NOMO-1 treated with dmso at 0.1 percent for 144 hours (cell line): ENCODE data around the gene GRIK2.
"Not testable (repeated sequence)": the region's sequence is repeated elsewhere in the genome, so short reads cannot be mapped to it uniquely, and the experiment has no call there.

Source experiments
- DNase-seq: peaks from one replicate; lab custom pipeline; 2025; ENCODE audit not compliant: unreplicated experiment; lab: John Stamatoyannopoulos, UW

The GRIK2 gene

DNA sequence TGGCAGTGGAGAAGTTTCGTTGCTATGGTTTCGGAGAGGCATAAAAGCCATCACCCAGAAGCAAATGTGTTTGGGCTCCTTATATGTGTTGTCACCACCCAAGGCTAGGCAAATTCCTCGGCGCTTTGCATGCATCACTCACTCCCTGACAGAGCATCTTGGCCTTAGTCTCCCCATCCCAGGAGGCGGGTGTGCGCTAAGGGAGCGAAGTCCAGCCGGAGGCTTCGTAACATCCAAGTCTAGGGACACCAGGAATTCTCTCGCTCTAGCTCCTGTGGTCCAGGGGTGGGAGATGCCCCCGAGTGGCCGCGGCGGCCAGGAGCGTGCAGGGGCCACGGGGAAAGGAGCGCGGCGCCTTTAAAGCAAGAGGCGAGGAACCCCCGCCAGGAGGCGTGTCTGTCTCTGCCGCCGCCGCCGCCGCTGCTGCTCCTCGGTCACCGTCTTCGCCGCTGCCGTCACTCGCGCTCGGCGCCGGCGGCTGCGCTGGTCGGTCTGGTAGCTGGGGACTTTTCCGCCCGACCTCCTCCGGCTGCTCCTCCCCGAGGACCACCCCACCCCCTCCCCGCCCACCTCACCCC is at the start of gene GRIK2:
GRIK2 (plus strand) TSS at position 458 of the 578 bp plus-strand sequence.
- no peak for DNase-seq

DNA sequence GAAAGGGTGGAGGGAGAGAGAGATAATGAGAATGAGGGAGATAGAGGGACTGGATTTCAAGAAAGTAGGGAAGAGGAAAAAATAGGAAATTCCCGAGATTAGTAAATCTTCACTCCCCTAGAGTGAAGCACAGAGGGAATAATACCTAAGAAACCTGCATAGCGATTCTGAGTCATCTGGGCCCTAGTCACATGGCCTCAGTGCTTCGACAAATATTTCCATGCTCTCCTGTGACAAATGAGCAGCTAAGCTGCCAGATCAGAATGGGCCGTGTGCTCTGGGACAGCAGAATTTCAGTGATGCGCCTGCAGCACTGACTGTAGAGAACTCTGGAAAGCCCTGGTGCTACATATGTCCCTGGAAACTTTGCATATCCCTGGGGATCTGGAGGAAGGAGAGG is 48.6 kb upstream of the GRIK2 start:
- no peak for DNase-seq

DNA sequence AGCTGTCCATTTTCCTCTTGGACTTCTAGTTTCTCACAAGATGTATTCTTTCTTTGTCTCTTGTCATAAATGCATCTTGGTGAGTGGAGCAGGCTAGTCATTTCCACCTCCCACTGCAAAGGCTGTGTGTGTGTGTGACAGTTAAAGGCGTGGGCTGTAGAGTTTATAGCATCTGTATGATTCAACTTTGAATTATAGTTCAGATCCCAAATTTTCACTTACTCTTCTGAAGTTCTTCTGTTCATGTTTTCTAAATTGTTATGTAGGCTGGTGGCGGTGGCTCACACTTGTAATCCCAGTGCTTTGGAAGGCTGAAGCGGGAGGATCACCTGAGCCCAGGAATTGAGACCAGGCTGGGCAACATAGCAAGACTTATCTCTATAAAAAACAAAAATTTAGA is 44.7 kb upstream of the GRIK2 start:
- no peak for DNase-seq

DNA sequence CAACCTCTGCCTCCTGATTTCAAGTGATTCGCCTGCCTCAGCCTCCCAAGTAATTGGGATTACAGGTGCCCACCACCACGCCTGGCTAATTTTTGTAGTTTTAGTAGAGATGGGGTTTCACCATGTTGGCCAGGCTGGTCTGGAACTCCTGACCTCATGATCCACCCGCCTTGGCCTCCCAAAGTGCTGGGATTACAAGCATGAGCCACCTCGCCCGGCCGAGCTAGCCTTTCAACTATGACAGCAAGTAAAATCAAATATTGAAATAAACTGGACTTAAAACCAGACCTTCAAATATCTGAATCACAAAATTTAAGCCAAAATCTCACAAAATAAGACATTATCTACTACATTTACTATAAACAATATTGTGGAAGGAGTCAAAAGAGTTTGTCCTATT is 42.9 kb upstream of the GRIK2 start:
- DNase-seq: not testable (repeated sequence)

DNA sequence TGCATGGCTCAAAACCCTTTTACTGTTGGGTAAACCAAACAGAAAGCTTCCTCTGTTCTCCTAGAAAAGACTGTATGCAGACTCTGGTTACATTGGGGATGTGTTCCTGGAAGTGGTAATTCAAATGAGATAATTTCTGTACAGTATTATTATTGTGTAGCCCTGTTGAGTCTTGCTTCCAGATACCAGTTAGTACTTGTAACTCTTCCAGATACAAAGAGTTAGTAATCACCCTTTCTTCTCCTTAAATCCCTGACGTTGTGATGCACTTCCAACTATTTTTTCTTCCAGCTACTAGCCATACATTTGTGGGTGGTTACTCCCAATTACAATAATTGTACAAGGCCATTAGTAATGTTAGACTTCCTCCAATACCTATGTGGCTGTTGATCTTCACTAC is 42.3 kb upstream of the GRIK2 start:
- no peak for DNase-seq

DNA sequence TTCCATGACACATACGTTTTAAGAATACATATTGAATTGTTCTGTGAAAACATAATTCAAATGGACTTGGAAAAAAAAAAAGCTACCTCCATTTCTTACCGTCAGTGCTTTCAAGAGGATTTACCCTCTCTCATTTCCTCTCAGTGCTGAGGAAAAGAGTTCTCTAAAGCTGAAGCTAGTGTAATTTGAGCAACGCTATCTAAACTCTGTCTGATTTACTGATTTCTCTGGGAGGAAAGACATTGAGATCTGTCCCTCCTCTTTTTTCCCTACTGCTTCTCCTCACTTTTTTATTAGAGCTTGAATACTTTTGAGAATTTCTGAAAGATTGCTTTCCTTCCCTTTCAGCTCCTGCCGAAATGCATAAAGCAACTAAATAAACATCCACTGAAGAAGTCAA is 41.2 kb upstream of the GRIK2 start:
- no peak for DNase-seq

DNA sequence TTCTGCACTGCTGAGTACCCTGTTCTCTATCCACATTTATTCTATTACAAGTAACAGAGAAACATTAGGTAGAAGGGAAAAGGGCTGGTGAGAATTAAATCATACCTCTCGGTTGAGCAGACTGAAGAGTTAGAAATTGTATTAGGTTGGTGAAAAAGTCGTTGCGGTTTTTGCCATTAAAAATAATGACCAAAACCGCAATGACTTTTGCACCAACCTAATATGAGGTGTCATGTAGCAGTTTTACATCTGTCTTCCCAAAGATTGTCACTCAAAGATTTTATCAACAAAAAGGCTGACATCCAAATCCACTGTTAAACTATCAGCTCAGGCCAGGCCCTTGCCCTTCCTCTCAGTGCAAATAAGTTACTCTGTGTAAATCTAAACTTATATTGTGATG is 28.3 kb upstream of the GRIK2 start:
- no peak for DNase-seq

DNA sequence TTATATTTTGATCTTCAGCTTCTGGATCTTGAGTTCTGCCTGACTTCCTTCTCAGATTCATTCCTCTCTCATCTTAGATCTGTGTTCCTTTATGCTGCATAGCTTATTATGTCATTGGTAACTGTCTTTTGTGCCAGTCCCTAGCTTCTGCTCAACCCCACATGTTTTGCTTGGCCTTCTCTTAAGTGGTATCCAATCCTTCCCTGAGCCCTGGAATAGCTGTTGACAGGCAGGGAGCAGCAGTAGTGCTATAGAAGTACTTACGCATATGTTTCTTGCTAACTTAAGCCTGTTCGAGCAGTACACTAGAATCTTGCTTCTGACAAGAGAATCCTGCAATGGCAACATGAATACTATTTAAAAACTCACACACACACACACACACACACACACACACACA is 13.6 kb upstream of the GRIK2 start:
- DNase-seq: no peak

DNA sequence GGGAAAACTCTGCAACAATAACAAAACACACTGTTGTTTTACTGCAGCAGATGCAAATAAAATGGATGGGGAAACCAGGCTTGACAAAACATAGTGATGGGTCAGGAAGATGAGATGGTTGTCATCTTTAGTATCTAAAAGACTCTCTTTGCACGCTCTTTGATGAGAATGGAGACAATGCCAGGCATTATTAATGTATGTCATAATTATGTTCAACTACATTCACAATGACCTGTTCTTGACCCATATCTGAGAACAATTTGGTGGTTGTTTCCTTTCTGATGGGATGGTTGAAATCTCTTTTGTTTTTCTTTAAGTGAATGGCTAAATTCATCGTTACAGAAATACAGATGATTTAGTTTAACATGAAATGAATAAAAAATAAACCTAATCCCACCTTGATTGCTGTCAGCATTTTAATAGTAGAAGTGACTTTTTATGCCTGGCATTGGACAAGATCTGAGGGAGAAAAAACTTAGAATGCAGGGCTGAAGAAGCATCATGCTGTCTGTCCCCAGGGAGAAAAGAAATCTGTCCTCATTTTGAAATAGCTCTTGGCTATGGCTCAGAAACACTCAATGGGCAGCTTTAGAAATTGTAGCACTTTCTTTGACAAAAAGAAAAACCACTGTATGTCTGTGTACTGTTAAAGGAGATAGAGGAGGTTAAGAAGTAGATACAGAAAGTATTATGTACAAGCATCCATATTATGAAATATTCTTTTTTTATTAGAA is 12.4 kb upstream of the GRIK2 start:
- no peak for DNase-seq

DNA sequence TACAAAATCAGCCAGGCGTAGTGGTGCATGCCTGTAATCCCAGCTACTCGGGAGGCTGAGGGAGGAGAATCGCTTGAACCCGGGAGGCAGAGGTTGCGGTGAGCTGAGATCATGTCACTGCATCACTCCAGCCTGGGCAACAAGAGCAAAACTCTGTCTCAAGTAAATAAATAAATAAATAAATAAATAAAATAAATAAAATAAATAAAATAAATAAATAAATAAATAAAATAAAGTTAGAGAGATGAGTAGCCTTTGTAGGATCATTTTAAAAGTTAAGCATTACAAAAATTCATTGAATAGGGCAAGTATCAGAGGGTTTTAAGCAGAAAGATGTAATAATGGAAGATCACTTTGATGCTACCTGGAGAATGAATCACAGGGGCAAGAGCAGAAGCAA is 9.8 kb upstream of the GRIK2 start:
- DNase-seq: not testable (repeated sequence)

DNA sequence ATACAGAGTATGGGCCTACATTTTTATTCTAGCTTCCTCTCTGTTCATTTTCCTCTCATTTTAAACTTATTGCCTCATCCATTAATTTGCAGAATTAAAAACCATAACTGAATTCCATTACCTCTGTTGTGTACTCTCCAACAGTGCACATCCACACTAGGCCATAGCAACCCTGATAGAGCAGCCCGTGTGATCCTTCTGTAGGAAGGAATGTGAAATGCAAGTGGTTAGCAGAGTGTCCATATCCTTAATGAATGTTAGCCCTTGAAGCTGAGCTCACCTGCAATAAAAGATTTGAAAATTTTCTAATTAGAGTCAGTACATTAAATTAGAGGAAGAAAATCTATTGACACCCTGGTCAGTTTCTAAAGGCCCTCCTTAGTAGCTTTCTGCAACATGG is 6.5 kb upstream of the GRIK2 start:
- no peak for DNase-seq

DNA sequence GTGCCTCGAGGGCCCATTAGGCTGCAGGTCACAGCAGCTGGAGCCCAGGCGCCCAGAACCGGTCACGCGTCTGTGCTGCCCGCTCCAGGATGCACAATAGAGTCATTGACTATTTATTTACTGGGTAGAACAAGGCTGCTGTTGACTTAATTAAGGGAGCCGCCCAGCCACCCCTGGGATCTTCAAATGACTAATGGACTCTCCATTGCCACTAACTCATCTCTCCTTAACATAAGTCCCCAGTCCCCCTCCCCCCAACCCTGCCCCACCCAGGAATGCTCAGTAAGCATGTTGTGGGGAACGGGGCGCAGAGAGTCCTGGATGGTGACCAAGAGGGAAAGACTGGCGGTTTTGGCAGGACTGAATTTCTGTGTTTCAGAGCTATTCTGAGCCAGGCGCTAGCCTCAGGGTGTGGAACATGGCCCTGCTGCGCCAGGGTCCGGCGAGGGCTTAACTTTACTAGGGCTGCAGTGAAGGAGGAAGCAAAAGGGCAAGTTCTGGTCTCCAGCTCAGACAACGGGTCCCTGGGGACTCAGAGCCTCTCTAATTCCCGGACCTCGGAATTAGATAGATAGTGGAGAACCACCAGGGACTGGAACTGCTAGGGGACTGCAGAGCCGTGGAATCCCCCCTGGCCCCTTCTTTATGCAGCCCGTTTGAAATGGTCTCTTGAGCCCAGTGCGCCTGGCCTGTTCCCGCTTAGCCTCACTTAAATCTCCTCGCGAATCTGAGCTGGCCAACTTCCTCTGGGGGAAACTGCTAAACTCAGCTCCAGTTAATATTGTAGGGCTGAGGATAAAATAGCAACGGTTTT is 1.5 kb upstream of the GRIK2 start:
- DNase-seq: no peak

DNA sequence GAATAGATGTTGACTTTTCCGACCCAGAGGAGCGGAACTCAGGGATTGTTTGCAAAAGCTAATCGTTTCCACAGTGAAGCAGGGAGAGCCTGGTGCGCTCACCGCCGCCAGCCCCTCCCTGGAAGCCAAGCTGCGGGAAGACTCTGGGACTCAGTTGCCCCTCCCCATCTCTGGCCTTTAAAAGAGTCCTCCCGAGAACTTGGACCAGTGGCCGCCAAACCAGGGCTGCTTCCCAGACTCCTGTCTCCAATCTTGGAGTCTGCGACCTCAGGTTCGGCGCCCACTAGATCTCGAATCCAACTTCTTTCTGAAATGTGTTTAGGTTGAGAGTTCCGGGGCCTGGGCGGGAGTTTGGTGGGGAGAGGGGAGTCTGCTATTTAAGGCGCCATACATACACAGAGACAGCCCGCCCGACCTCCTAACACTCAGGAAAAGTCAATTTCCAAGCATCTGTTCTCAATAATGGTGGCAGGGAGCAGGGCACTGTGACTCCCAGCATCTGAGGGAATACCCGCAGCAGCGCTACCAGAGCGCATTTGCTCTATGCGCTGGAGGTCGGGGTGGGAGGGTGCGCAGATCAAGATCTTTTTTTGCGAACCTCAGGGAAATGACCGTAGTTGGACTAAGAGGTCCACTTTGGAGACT is 800 bp upstream of the GRIK2 start:
- DNase-seq: no peak

DNA sequence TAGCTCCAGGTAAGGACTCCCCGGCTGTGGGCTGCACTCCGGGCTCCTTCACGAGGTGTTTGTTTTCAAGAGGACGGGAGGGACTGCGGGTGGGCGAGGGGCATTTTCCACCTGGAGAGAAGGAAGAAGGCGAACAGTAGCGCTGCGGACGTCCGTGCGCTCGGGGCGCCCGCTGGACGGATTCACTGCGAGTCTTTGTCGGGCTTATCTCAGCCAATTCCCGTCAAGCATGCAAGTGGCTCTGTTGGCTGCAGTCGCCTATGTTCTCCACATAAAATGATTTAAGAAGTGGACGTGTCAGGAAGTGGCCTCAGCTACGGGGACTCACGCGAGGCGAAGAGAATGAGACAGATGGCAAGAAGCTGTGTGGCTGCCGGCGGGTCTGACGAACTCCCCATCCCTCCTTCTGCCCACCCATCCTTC is 332 bp downstream of the GRIK2 start:
- DNase-seq: no peak

DNA sequence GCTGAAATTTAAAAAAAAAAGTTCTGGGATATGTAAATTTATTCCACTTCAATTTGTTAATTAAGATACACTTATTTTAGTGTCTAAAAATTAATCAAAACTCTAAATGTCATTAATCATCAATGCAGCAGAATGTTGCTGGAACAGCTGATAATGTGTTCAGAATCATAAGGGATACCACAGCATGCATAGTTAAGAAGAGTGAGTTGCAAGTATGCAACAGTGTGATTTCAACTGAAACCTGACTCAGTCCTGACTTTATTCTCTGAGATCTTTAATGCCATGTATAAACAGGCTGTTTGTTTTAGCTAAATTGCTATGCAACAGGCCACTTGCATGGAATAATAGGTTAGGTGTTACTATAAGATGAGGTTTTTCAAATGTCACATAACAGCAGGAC is 1.4 kb downstream of the GRIK2 start:
- DNase-seq: no peak

DNA sequence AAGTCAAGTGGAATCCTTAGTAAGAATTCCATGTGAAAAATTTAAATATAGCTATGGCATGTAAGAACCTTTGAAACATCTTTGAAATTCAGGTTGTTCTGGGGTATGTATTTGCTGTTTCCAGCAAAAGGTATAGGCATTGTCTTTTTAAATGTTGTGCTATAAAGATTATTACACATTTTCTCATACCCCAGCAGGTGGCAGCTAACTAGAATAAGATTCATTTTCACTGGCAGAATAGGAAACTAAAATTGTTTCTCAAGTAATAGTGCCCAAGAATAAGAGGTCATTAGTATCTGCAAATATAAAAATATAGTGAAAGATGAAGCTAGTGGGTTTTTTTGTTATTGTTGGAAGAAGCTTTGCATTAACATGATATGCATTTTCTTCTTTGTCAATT is 1.8 kb downstream of the GRIK2 start:
- no peak for DNase-seq

DNA sequence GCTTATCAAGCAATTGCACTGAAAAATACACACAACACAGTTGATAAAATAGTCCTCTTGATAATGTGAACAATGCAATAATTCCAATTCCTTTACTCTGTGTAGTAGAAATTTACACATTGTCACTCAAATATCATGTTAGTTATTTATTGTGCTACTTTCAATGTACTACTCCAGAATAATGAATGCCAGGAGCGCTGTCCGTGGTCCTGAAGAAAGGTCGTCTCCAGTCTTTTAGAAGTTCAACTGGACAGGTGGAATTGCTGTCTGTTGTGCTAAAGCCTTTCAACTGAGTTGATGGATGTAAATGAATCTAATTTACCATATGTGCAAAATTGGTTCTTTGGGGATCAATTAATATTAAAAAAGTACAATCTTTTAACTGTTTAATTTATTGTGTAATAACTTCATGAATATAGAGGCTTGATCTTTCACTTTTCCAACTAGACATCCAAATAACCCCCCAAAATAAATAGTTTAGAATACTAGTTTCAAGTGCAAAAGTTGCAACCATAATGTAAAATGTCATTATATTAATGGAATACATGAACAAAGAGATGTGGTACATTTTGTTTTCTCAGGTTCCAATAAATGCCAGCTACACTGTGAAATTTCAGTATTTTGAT is 3.2 kb downstream of the GRIK2 start:
- no peak for DNase-seq

DNA sequence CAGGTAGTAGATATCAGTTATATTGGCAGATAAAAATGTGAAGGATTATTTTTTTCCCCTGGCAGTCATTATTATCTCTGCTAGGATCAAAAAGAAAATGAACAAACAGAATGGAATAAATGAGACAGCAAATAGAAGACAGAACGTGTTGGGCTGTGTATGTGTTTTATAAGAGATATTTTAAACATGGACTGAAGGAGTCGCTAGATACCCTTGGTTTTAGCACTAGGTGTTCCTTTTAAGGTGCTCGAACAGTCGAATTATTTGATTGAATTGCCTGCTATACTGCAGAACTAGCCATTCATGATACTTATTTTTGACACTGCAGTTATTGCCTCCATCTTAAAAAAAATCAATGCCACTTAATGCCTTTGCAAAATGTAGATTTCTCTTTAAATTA is 3.7 kb downstream of the GRIK2 start:
- DNase-seq: no peak

DNA sequence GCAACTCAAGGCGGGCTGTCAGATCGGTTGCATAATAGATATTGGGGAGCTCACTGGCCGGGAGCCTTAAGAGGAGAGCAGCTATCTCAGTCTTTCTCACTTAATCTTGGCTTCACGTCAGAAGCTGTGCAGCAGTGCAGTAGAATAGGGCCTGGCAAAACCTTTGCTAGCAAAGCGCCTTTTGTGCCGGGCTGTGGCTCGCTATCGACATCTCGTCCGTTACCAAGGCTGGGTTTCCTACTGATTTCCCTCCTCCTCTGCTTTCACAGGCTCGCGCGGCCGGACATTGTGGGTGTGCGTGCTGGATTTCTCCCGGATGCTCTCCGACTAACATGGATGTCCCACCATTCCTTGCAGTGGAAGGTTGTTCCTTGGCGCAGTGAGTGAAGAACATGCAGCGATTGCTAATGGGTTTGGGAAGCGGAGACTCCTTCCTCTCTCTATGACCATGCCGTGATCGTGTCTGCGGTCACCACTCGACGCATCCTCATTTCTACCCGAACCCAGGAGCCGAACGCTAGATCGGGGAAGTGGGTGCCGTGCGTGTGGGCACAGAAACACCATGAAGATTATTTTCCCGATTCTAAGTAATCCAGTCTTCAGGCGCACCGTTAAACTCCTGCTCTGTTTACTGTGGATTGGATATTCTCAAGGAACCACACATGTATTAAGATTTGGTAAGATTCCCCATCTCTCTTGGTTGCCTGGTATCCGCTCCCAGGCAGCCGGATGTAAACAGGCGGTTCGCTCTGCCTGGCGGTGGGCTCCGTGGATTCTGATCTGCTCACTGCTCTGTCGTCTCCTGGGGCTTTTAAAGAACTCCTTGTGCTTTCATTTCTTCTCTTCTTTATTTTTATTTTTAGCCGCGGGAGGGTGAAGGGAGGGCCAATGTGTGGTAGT is 5.5 kb downstream of the GRIK2 start:
- DNase-seq: no peak

DNA sequence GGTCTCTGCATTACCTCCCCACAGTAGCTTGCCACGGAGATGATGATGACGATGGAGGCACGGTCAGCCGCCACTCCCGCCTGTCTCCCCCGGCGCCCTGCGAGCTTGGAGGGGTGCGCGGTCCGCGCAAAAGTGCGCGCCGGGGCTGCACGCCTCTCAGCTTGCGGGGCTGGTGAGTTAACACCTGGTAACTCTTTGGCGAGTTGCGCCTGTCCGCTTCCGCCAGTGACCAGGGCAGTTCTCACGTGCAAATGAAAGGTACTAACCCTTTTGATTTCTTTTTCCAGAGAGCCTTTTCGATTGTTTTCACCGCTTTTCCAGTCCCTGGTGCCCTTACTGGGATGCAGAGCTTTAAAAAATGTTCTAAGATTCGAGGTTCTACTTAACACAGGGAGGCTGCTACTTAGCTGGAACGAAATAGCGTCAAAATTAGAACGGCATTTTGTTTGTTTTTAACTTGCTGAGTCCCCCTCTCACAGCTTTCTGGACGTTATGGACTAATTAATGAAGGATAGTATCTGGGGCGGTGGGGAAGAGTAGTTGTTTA is 6.2 kb downstream of the GRIK2 start:
- DNase-seq: no peak
